Left lung (tissue), 10 donors: ENCODE data around the gene CDIP1. TPM values are rescaled to one million over a fixed set of nuclear protein-coding genes. Genes with fewer than 3 reads are reported as not detected.

Experiments
- ATAC-seq: fragments of 200-7000 bp; cut with Tn5 transposase; one replicate; pipeline ENCODE4 v1.9.1; 2020; ENCODE audit warnings: moderate library complexity
- DNase-seq, 4 donors: peaks; one replicate each; pipeline ENCODE4 v3.0.0-alpha.2; 2013 to 2020
- H3K27ac ChIP-seq, 2 donors: fragments of 200-600 bp; sonication (generic) in 1 of 2; one replicate each; pipeline versions ENCODE4 v1.5.0 to v1.8.0; 2020 to 2021
- H3K27me3 ChIP-seq, 2 donors: fragments of 200-600 bp; sonication (generic) in 1 of 2; one replicate each; pipeline versions ENCODE4 v1.5.0 to v1.8.0; 2020 to 2021
- H3K36me3 ChIP-seq, 2 donors: fragments of 200-600 bp; sonication (generic) in 1 of 2; one replicate each; pipeline versions ENCODE4 v1.5.0 to v1.8.0; 2020 to 2021
- H3K4me1 ChIP-seq, 2 donors: fragments of 200-600 bp; one replicate each; pipeline ENCODE4 v1.8.0; 2021
- H3K4me3 ChIP-seq, 2 donors: fragments of 200-600 bp; sonication (generic) in 1 of 2; one replicate each; pipeline versions ENCODE4 v1.5.0 to v1.8.0; 2020 to 2021; ENCODE audit warnings: mild to moderate bottlenecking in 1 of 2
- H3K9me3 ChIP-seq, 2 donors: fragments of 200-600 bp; sonication (generic) in 1 of 2; one replicate each; pipeline versions ENCODE4 v1.5.0 to v1.8.0; 2020 to 2021
- CTCF ChIP-seq, 2 donors: fragments of 200-600 bp; sonication (generic) in 1 of 2; IDR thresholded peaks; one replicate each; pipeline versions ENCODE4 v1.5.0 to v1.8.0; 2021; ENCODE audit warnings: antibody characterized with exemption in 2 of 2
- intact Hi-C, 2 donors: fragments of 100-400 bp; cut with DNase I; formaldehyde crosslinking; loops; one replicate each; pipeline versions ENCODE4 v1.11.2 to v1.14.2; 2022
- polyA plus RNA-seq, 6 donors: library from polyadenylated mRNA; unstranded; fragments of 120-200 nt; gene quantifications; one replicate each; pipeline ENCODE4 v1.2.1, GENCODE V29; 2013; ENCODE audit not compliant: insufficient read length in 6 of 6
- total RNA-seq, 2 donors: library from RNA; stranded (reverse); fragmentation: NEBNext Ultra II Directional; extraction: Animal tissue kit (Norgen Biotek cat#: 25700); gene quantifications; one replicate each; pipeline ENCODE4 v1.2.1, GENCODE V29; 2021
- donor health status: DM: no; HTN: yes; CAD: no.
- donor health status: DM: no; HTN: no; CAD: no.

Gene CDIP1
- total and polyA plus RNA-seq, 8 donors, result 18.1 to 27.0 (median 22.6) TPM

DNA sequence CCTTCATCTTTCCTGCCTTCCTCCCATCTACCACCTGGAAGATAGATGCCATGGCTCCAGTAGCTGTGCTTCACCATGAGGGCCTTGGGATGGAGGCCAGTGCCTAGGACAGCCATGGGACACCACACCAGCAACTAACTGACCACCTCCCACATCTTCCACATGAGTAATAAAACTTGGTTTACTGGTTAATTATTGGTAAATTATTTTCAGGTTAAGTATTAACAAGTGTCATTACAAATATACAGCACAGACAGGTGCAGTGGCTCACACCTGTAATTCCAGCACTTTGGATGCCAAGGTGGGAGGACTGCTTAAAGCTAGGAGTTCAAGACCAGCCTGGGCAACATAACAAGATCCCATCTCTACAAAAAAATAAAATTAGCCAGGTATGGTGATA, 14.0 kb downstream of the CDIP1 start:
- TF ChIP-seq CTCF (IDR thresholded peaks at IDR 0.05), result no peak
- no peaks in the 10 kb centered on the region for H3K9me3 ChIP-seq
- no peak overlapping the region for H3K4me3 ChIP-seq
- H3K27me3 ChIP-seq, result no peaks in the 10 kb centered on the region
- no peak for ATAC-seq
- H3K4me1 ChIP-seq, result peaks cover 3 to 13% of the 10 kb centered on the region in 2 donors
- no peak for DNase-seq
- H3K36me3 ChIP-seq, result peaks cover 0 to 3% of the 10 kb centered on the region in 2 donors
- intact Hi-C loops, result no loop called here
- H3K27ac ChIP-seq, result no peak overlapping the region

- no peak overlapping the region for H3K27ac ChIP-seq
- H3K36me3 ChIP-seq, result peaks cover 0 to 3% of the 10 kb centered on the region in 2 donors
- TF ChIP-seq CTCF (IDR thresholded peaks at IDR 0.05), result no peak
- no peak overlapping the region for H3K4me3 ChIP-seq
- DNase-seq (no peak), ATAC-seq (no peak)
- H3K9me3 ChIP-seq, result no peaks in the 10 kb centered on the region
- intact Hi-C loops, result no loop called here
- H3K27me3 ChIP-seq, result no peaks in the 10 kb centered on the region
- H3K4me1 ChIP-seq, result peaks cover 0 to 13% of the 10 kb centered on the region in 2 donors
These were observed 14.9 kb downstream of the CDIP1 start for GRCh38 chr16:4523686-4524085.

- DNase-seq (peak in 2 of 4 donors; percentile 31 to 71), ATAC-seq (no peak)
- Histone ChIP-seq H3K4me1 (peaks cover 0 to 13% of the 10 kb centered on the region in 2 donors), H3K27ac (no peak overlapping the region), H3K36me3 (peaks cover 0 to 3% of the 10 kb centered on the region in 2 donors), H3K9me3 (no peaks in the 10 kb centered on the region), H3K4me3 (no peak overlapping the region), H3K27me3 (no peaks in the 10 kb centered on the region)
- intact Hi-C loops, result no loop called here
- no peak for TF ChIP-seq CTCF (IDR thresholded peaks at IDR 0.05)
These were observed 16.5 kb downstream of the CDIP1 start for GRCh38 chr16:4522051-4522581.

- Histone ChIP-seq H3K36me3 (peaks cover 0 to 3% of the 10 kb centered on the region in 2 donors), H3K9me3 (no peaks in the 10 kb centered on the region), H3K4me3 (no peak overlapping the region), H3K4me1 (peaks cover 0 to 23% of the 10 kb centered on the region in 2 donors), H3K27ac (no peak overlapping the region), H3K27me3 (no peaks in the 10 kb centered on the region)
- no peak for TF ChIP-seq CTCF (IDR thresholded peaks at IDR 0.05)
- no peak for ATAC-seq
- intact Hi-C loops, result no loop called here
- no peak for DNase-seq
These were observed 17.7 kb downstream of the CDIP1 start for GRCh38 chr16:4520913-4521312.

DNA sequence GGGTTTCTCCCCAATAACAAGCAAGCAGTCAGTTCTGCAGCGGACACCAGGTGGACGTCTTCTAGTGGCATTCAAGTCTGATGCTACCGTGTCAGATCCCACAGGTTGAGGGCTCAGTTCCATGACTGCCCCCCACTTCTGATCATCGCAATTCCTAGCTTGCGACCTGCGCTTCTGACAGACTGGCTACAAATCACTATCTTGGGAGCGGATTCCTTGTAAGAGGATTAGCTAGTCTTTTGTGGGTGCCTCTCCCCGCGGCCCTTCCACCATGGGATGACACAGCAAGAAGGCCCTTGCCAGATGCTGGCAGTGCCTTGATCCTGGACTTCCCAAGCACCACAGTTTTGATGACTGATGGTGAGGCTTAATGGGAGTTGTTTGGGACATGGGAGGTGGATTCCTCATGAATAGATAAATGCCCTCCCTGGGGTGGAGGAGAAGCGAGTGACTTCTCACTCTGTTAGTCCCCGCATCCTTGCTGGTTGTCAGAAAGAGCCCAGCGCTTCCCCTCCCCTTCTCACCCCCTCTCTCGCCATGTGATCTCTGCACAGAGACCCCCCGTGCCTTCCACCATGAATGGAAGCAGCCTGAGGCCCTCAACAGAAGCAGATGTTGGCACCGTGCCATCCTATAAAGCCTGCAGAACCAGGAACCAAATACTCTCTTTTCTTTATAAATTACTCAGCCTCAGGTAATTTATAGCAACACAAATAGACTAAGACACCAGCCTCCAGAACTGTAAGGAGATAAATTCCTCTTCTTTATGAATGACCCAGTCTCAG, 19.1 kb downstream of the CDIP1 start:
- no peaks in the 10 kb centered on the region for H3K27me3 ChIP-seq
- no peak overlapping the region for H3K27ac ChIP-seq
- H3K4me1 ChIP-seq, result peaks cover 9 to 38% of the 10 kb centered on the region in 2 donors
- ATAC-seq (no peak), DNase-seq (no peak)
- intact Hi-C loops, result loop anchor here in 1 of 2 donors (10.0 kb wide), 1 partner anchor 65 kb away; no protein-coding TSS in a partner anchor
- H3K36me3 ChIP-seq, result peaks cover 0 to 3% of the 10 kb centered on the region in 2 donors
- H3K4me3 ChIP-seq, result no peak overlapping the region
- H3K9me3 ChIP-seq, result no peaks in the 10 kb centered on the region
- no peak for TF ChIP-seq CTCF (IDR thresholded peaks at IDR 0.05)
